Chondrocyte (in vitro differentiated cells): Measurements from ENCODE around the gene PEDS1. TPM values are rescaled to one million over a fixed set of nuclear protein-coding genes. Genes with fewer than 3 reads are reported as not detected.
A peak's percentile ranks its signal among the peaks of the same experiment; 100 is the strongest.

Source experiments
- DNase-seq: peaks from one replicate; pipeline ENCODE4 v3.0.0; 2021; ENCODE audit warnings: mixed read lengths, low spot score
- H3K27ac Mint-ChIP-seq: one replicate; pipeline ENCODE4 v1.8.0; 2021; ENCODE audit warnings: mild to moderate bottlenecking, moderate library complexity, mixed read lengths; ENCODE audit not compliant: unreplicated experiment
- H3K27me3 Mint-ChIP-seq: 2 replicates; pipeline ENCODE4 v1.8.0; 2021; ENCODE audit warnings: low read depth, mixed read lengths
- H3K36me3 Mint-ChIP-seq: 2 replicates; pipeline ENCODE4 v1.8.0; 2021; ENCODE audit warnings: low read depth, mixed read lengths
- H3K4me1 Mint-ChIP-seq: 2 replicates; pipeline ENCODE4 v1.8.0; 2021; ENCODE audit warnings: low read depth, mild to moderate bottlenecking, mixed read lengths
- H3K4me3 Mint-ChIP-seq: one replicate; pipeline ENCODE4 v1.8.0; 2021; ENCODE audit warnings: mild to moderate bottlenecking, moderate library complexity, mixed read lengths; ENCODE audit not compliant: unreplicated experiment
- H3K9me3 Mint-ChIP-seq: 2 replicates; pipeline ENCODE4 v1.8.0; 2021; ENCODE audit warnings: low read depth, mixed read lengths
- total RNA-seq: library from RNA; stranded (reverse); gene quantifications from 3 replicates; pipeline ENCODE4 v1.2.1, GENCODE V29; 2021
- TF ChIP-seq, protein P1 (sequence below): fragments of 200-600 bp; sonication (generic); IDR thresholded peaks from 2 replicates; pipeline ENCODE4 v1.5.0; 2021; ENCODE audit warnings: antibody characterized with exemption, mild to moderate bottlenecking, moderate library complexity

The PEDS1 gene
- total RNA-seq, 1 donor from 2014 or later = 42.3 TPM

- Mint-ChIP-seq H3K4me1 (peaks cover 33% of the 10 kb centered on the region), H3K27ac (peak overlapping the region; percentile 100), H3K27me3 (no peaks in the 10 kb centered on the region), H3K9me3 (peaks cover 9% of the 10 kb centered on the region), H3K36me3 (peaks cover 14% of the 10 kb centered on the region), H3K4me3 (no peak overlapping the region)
- no peak for DNase-seq
- TF ChIP-seq, protein P1, sequence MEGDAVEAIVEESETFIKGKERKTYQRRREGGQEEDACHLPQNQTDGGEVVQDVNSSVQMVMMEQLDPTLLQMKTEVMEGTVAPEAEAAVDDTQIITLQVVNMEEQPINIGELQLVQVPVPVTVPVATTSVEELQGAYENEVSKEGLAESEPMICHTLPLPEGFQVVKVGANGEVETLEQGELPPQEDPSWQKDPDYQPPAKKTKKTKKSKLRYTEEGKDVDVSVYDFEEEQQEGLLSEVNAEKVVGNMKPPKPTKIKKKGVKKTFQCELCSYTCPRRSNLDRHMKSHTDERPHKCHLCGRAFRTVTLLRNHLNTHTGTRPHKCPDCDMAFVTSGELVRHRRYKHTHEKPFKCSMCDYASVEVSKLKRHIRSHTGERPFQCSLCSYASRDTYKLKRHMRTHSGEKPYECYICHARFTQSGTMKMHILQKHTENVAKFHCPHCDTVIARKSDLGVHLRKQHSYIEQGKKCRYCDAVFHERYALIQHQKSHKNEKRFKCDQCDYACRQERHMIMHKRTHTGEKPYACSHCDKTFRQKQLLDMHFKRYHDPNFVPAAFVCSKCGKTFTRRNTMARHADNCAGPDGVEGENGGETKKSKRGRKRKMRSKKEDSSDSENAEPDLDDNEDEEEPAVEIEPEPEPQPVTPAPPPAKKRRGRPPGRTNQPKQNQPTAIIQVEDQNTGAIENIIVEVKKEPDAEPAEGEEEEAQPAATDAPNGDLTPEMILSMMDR = no peak
Observed at GRCh38 chr20:50195524-50196120, 42.1 kb upstream of the PEDS1 start.

GRCh38 chr20:50194831-50195523, 41.5 kb upstream of the PEDS1 start:
- Mint-ChIP-seq H3K27me3 (no peaks in the 10 kb centered on the region), H3K4me3 (peak overlapping the region; percentile 100), H3K27ac (peak overlapping the region; percentile 100), H3K36me3 (peaks cover 13% of the 10 kb centered on the region), H3K9me3 (peaks cover 8% of the 10 kb centered on the region), H3K4me1 (peaks cover 33% of the 10 kb centered on the region)
- DNase-seq = no peak
- TF ChIP-seq, protein P1 = no peak

DNA sequence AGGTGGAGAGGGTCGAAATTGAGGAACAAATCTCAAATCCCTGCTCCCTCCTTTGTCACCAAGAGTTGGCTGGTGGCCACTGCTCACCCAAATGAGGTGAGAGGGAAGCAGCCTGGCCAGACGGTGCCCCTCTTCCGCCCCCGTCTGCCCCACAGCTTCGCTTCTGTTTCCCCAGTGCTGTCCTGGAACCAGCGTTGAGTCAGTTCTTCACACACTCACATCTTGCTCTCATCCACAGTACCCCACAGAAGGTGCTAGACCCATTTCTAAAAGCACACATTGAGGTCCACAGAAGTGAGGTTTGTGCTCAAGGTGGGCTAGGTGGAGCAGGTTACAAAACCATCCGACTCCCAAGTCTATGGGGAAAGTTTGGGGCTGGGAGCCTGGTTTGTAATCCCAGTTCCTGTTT, 40.9 kb upstream of the PEDS1 start:
- H3K27me3 Mint-ChIP-seq = no peaks in the 10 kb centered on the region
- H3K9me3 Mint-ChIP-seq = peaks cover 3% of the 10 kb centered on the region
- peak overlapping the region; percentile 100 for H3K4me3 Mint-ChIP-seq
- peaks cover 33% of the 10 kb centered on the region for H3K4me1 Mint-ChIP-seq
- TF ChIP-seq, protein P1 = no peak
- peaks cover 11% of the 10 kb centered on the region for H3K36me3 Mint-ChIP-seq
- no peak for DNase-seq
- peak overlapping the region; percentile 100 for H3K27ac Mint-ChIP-seq

DNA sequence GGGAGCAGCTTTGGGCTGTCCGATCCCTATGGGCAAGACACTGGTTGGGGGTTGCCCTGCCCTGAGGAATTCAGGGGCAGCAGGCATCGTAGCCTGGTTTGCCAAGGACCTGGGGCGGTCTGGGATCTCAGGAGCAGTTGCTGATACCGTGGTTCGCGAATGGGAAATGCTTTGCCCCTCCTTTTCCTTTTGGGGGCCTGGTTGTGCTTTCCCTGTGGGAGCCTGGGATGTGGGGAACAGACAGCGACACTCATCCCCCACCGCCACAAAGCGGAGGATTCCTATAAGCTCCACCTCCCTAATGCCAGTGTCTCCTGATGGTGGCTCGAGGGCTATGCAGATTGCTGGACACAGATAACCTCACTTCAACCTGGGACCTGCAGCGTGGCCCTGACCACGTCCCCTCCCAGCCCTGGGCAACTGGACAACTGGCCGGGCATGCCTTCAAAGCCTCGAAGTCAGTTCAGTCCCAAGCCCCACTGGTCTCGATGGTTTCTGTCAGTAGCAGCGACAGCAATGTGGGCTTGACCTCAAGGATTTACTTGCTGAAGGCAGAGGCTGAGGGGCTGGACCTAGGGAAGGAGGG, 40.4 kb upstream of the PEDS1 start:
- DNase-seq = no peak
- Mint-ChIP-seq H3K27ac (peak overlapping the region; percentile 100), H3K9me3 (no peaks in the 10 kb centered on the region), H3K27me3 (no peaks in the 10 kb centered on the region), H3K4me3 (peak overlapping the region; percentile 100), H3K36me3 (peaks cover 9% of the 10 kb centered on the region), H3K4me1 (peaks cover 33% of the 10 kb centered on the region)
- TF ChIP-seq, protein P1 = no peak

DNA sequence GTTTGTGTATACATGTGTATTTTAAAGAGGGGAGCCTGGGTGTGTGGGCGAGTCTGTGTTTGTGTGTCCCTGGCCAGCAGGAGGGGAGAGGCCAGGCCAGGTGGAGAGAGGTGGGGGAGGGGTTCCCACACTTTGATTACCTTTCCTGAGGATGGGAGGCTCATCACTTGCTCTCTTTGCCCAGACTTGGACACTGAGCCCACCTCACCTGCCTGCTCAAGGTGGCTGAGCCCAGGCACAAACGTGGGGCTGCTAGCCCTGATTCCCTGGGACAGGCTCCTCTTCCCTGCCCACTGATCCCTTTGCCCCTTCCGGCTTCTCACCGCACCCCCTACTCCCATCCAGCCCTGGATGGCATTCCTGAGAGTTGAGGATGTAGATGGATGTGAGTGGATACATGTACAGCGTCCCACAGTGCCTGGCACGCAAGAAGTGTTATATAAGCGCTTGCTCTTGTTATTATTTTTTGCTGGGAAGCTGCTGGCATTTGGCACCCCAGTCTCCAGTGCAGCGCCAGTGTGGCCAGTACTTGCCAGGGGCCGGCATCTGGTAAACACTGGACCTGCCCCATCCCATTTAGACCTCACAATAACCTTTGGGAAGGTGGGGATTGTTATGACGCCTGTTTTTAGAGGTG, 39.8 kb upstream of the PEDS1 start:
- peaks cover 9% of the 10 kb centered on the region for H3K36me3 Mint-ChIP-seq
- H3K4me3 Mint-ChIP-seq = peak overlapping the region; percentile 100
- H3K27me3 Mint-ChIP-seq = no peaks in the 10 kb centered on the region
- no peaks in the 10 kb centered on the region for H3K9me3 Mint-ChIP-seq
- TF ChIP-seq, protein P1 = no peak
- H3K27ac Mint-ChIP-seq = peak overlapping the region; percentile 100
- no peak for DNase-seq
- peaks cover 33% of the 10 kb centered on the region for H3K4me1 Mint-ChIP-seq
